ENCODE measurements around the gene FGD4. TPM values are rescaled to one million over a fixed set of nuclear protein-coding genes. Genes with fewer than 3 reads are reported as not detected.

The FGD4 gene
- total and polyA plus RNA-seq, 2 of the 4 experiments (the other 2 are of a cell fraction): 2.1 to 8.8 TPM

GRCh38 chr12:32466986-32467711 lies 67.8 kb downstream of the FGD4 start:
- no TSS peak for BruUV-seq (replicated peaks)
- Histone ChIP-seq H2BK120ac (ENCODE audit: low read depth, low read length) (peak overlapping the region; percentile 72; the same call in 1 of the 2 replicates), H3K23ac (ENCODE audit: low read depth, low read length) (0 out of 2 replicates have a peak overlapping the region, but pooled peaks have one; percentile 46), H4K5ac (ENCODE audit: low read depth, low read length) (no peak overlapping the region), H4K8ac (ENCODE audit: low read depth in 2 of 2, low read length in 2 of 2) (peak overlapping the region in 1 of 2 experiments; percentile 54; a peak in 1 of 4 replicates), H4K91ac (ENCODE audit: insufficient read depth, low read depth, low read length) (peak overlapping the region; percentile 32; the same call in 1 of the 2 replicates), H3K56ac (ENCODE audit: extremely low read depth, insufficient read depth, low read length) (no peak overlapping the region), H3K4me3 (ENCODE audit: insufficient read depth, low read depth, low read length) (no peak overlapping the region), H3K9me1 (ENCODE audit: insufficient read depth, low read length) (peaks cover 6% of the 10 kb centered on the region), H2AFZ (replicated peaks; ENCODE audit: low read length, poor library complexity) (no peak overlapping the region), H3K9me3 (ENCODE audit: control insufficient read depth, insufficient read depth, low read length) (no peaks in the 10 kb centered on the region), H2BK5ac (ENCODE audit: low read depth, low read length, poor library complexity, severe bottlenecking) (peak overlapping the region; percentile 43), H3K4me1 (ENCODE audit: control insufficient read depth, insufficient read depth, low read length) (peaks cover 3% of the 10 kb centered on the region; the same call in 1 of the 2 replicates), H3K9ac (ENCODE audit: low read depth, low read length) (no peak overlapping the region), H2BK20ac (ENCODE audit: low read depth, low read length) (peak overlapping the region; percentile 92; the same call in 1 of the 2 replicates), H3K27ac (ENCODE audit: insufficient read depth, low read length) (no peak overlapping the region), H2BK15ac (ENCODE audit: low read depth, low read length) (peak overlapping the region; percentile 33; the same call in 1 of the 3 replicates), H3K27me3 (ENCODE audit: control insufficient read depth, insufficient read depth, low read length) (no peaks in the 10 kb centered on the region), H3K4me2 (ENCODE audit: low read depth, low read length) (peak overlapping the region; percentile 42; the same call in 1 of the 2 replicates), H3K36me3 (ENCODE audit: control insufficient read depth, insufficient read depth, low read length) (no peaks in the 10 kb centered on the region), H3K4ac (ENCODE audit: low read depth, low read length) (peak overlapping the region; percentile 71), H3K18ac (ENCODE audit: low read depth, low read length) (peak overlapping the region; percentile 64; the same call in 1 of the 2 replicates), H4K20me1 (ENCODE audit: insufficient read depth, low read length) (no peaks in the 10 kb centered on the region), H2AK9ac (replicated peaks; ENCODE audit: low read depth, low read length, poor library complexity) (no peak overlapping the region), H3K79me1 (ENCODE audit: low read depth in 1 of 2, low read length in 2 of 2) (no peaks in the 10 kb centered on the region), H2AK5ac (ENCODE audit: low read depth, low read length) (peak overlapping the region; percentile 51; the same call in 1 of the 2 replicates), H3K14ac (replicated peaks; ENCODE audit: low read depth, low read length) (peak overlapping the region; percentile 37; the same call in 1 of the 2 replicates)
- no CpG with 5 or more reads among the region's 2 CpGs for WGBS, 2 experiments (ENCODE audit: extremely low coverage in 2 of 2, insufficient read length in 1 of 2)
- intact Hi-C loops (cut with micrococcal nuclease): no loop called here
- ChIA-PET CTCF (interaction anchor here (0.7 kb wide), 1 partner anchor 180 kb away, joined by 3 read pairs; no protein-coding TSS in a partner anchor), POLR2A (ENCODE audit: unreplicated experiment) (no interaction called here)
- in situ Hi-C loops (cut with MboI; ENCODE audit: low sequenced_read_pairs): loop anchor here (25.0 kb wide), 1 partner anchor 1545 kb away; the partner anchor contains the start of gene ALG10
- DNase-seq (no peak), ATAC-seq (ENCODE audit: low read depth) (no peak)
- dilution Hi-C loops (cut with HindIII; ENCODE audit: low sequenced_read_pairs, unreplicated experiment): no loop called here
- no peak for TF ChIP-seq SMC3 (IDR thresholded peaks at IDR 0.05; ENCODE audit: low read depth, low read length)
- no peak for TF ChIP-seq CHD1 (IDR thresholded peaks at IDR 0.05; ENCODE audit: low read depth, low read length)
- TF ChIP-seq ELK1 (IDR thresholded peaks at IDR 0.05; ENCODE audit: borderline replicate concordance, low read depth, low read length): no peak
- TF ChIP-seq RAD21 (IDR thresholded peaks at IDR 0.05; ENCODE audit: low read length): no peak
- TF ChIP-seq, protein P1, sequence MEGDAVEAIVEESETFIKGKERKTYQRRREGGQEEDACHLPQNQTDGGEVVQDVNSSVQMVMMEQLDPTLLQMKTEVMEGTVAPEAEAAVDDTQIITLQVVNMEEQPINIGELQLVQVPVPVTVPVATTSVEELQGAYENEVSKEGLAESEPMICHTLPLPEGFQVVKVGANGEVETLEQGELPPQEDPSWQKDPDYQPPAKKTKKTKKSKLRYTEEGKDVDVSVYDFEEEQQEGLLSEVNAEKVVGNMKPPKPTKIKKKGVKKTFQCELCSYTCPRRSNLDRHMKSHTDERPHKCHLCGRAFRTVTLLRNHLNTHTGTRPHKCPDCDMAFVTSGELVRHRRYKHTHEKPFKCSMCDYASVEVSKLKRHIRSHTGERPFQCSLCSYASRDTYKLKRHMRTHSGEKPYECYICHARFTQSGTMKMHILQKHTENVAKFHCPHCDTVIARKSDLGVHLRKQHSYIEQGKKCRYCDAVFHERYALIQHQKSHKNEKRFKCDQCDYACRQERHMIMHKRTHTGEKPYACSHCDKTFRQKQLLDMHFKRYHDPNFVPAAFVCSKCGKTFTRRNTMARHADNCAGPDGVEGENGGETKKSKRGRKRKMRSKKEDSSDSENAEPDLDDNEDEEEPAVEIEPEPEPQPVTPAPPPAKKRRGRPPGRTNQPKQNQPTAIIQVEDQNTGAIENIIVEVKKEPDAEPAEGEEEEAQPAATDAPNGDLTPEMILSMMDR (conservative IDR thresholded peaks at IDR 0.05; ENCODE audit: low read depth, low read length): no peak
- TF ChIP-seq, protein P2, sequence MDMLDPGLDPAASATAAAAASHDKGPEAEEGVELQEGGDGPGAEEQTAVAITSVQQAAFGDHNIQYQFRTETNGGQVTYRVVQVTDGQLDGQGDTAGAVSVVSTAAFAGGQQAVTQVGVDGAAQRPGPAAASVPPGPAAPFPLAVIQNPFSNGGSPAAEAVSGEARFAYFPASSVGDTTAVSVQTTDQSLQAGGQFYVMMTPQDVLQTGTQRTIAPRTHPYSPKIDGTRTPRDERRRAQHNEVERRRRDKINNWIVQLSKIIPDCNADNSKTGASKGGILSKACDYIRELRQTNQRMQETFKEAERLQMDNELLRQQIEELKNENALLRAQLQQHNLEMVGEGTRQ (IDR thresholded peaks at IDR 0.05; ENCODE audit: low read depth, low read length): no peak
- no peak for TF ChIP-seq MAZ (IDR thresholded peaks at IDR 0.05; ENCODE audit: borderline replicate concordance, low read depth, low read length)
- TF ChIP-seq POLR2A (IDR thresholded peaks at IDR 0.05; ENCODE audit: low read depth, low read length): no peak
- no peak for TF ChIP-seq CEBPB (IDR thresholded peaks at IDR 0.05; ENCODE audit: low read depth, low read length)
- no peak for TF ChIP-seq FOS (IDR thresholded peaks at IDR 0.05; ENCODE audit: low read depth, low read length)
- no peak for TF ChIP-seq MXI1 (IDR thresholded peaks at IDR 0.05; ENCODE audit: borderline replicate concordance, low read depth, low read length)
- no peak for TF ChIP-seq RCOR1 (IDR thresholded peaks at IDR 0.05; ENCODE audit: insufficient replicate concordance, low read length)
- TF ChIP-seq RFX5 (IDR thresholded peaks at IDR 0.05; ENCODE audit: low read depth, low read length): no peak

All from IMR-90 (cell line).